ENCODE measurements around the gene COQ8B. TPM values are rescaled to one million over a fixed set of nuclear protein-coding genes. Genes with fewer than 3 reads are reported as not detected.

The COQ8B gene
- total RNA-seq, 1 donor from 2014 or later = 33.5 TPM

- H3K27ac Mint-ChIP-seq = no peak overlapping the region
- peaks cover 38% of the 10 kb centered on the region for H3K4me1 Mint-ChIP-seq (ENCODE audit: low read depth)
- no peak overlapping the region for H3K4me3 Mint-ChIP-seq (ENCODE audit: low read depth)
- no peaks in the 10 kb centered on the region for H3K27me3 Mint-ChIP-seq (ENCODE audit: low read depth)
- intact Hi-C loops (cut with micrococcal nuclease) = no loop called here
- H3K9me3 Mint-ChIP-seq = no peaks in the 10 kb centered on the region
- no peak for DNase-seq (ENCODE audit: low spot score)
- peaks cover 44% of the 10 kb centered on the region for H3K36me3 Mint-ChIP-seq (ENCODE audit: low read depth)
These were observed 4.4 kb upstream of the COQ8B start for GRCh38 chr19:40721140-40721486.

GRCh38 chr19:40719414-40719894 is 2.8 kb upstream of the COQ8B start:
- Mint-ChIP-seq H3K27ac (no peak overlapping the region), H3K9me3 (no peaks in the 10 kb centered on the region), H3K27me3 (ENCODE audit: low read depth) (no peaks in the 10 kb centered on the region), H3K4me1 (ENCODE audit: low read depth) (peaks cover 48% of the 10 kb centered on the region), H3K4me3 (ENCODE audit: low read depth) (peak overlapping the region; percentile 94), H3K36me3 (ENCODE audit: low read depth) (peaks cover 35% of the 10 kb centered on the region)
- intact Hi-C loops (cut with micrococcal nuclease) = no loop called here
- no peak for DNase-seq (ENCODE audit: low spot score)

DNA sequence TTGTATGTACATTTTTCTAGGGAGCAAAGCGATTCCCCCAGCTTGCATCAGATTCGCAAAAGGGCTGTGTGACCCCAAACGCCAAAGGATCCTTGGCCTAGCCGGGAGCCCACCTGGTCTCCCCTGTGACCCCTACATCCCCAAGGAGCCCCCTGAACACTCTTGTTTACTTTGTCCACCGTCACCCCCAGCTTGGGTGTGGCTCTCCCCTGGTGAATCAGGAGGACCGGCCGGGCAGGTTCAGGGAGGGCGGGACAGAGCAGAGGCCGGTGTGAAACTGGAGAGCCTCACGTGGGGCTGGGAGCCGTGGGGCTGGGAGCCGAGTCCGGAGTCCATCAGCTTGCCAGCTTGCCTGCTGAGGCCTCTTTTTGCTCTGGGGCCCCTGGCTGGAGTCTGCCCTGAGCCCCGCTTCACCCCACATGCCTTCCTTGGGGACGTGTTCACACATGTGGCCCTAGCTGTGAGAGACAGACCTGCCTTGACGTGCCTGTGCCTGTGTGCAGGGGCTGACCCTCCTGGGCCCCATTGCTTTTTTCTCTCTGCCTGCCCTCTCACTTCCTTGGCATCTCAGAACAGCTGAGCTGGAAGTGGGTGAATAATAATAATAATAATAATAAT is 2.2 kb upstream of the COQ8B start:
- peaks cover 32% of the 10 kb centered on the region for H3K36me3 Mint-ChIP-seq (ENCODE audit: low read depth)
- H3K4me1 Mint-ChIP-seq (ENCODE audit: low read depth) = peaks cover 49% of the 10 kb centered on the region

DNA sequence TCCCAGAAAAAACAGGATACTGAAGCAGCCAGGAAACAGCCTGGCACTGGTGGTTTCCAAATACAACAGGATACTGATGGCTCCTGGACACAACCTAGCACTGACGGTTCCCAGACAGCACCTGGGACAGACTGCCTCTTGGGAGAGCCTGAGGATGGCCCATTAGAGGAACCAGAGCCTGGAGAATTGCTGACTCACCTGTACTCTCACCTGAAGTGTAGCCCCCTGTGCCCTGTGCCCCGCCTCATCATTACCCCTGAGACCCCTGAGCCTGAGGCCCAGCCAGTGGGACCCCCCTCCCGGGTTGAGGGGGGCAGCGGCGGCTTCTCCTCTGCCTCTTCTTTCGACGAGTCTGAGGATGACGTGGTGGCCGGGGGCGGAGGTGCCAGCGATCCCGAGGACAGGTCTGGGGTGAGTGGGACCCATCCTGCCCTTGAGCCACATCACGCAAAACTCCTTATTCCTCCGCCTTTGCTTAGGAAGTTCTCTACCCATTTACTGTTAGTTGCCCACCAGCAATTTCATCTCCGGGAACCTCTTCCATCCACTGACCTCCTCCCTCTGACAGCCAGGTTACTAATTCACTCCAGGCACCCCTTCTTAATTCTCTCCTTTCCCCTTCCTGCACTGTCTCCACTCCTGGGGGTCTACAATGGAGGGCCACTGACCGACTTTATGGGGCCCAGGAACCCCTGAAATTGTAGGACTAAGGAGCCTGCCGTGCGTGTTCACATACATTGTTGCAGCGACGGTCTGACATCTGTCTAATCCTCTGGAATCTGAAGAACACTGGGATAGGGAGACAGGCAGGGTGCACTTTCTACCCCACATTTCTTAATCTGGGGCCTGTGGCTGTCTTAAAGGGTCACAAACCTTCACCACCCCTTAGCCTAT is 1.4 kb upstream of the COQ8B start:
- intact Hi-C loops (cut with micrococcal nuclease) = loop anchor here (1.0 to 2.0 kb wide), 3 partner anchors 57 to 103 kb away; partner anchors contain the start of gene EGLN2
- peaks cover 27% of the 10 kb centered on the region for H3K36me3 Mint-ChIP-seq (ENCODE audit: low read depth)
- DNase-seq (ENCODE audit: low spot score) = no peak
- peak overlapping the region; percentile 56 for H3K27ac Mint-ChIP-seq
- peaks cover 52% of the 10 kb centered on the region for H3K4me1 Mint-ChIP-seq (ENCODE audit: low read depth)
- no peaks in the 10 kb centered on the region for H3K27me3 Mint-ChIP-seq (ENCODE audit: low read depth)
- H3K9me3 Mint-ChIP-seq = no peaks in the 10 kb centered on the region
- peak overlapping the region; percentile 94 for H3K4me3 Mint-ChIP-seq (ENCODE audit: low read depth)

More for the DNA sequence above, 2.2 kb upstream of the COQ8B start:
- no peak for DNase-seq (ENCODE audit: low spot score)
- Mint-ChIP-seq H3K9me3 (no peaks in the 10 kb centered on the region), H3K27me3 (ENCODE audit: low read depth) (no peaks in the 10 kb centered on the region), H3K4me3 (ENCODE audit: low read depth) (peak overlapping the region; percentile 94), H3K27ac (no peak overlapping the region)
- intact Hi-C loops (cut with micrococcal nuclease) = loop anchor here (1.0 kb wide), 1 partner anchor 58 kb away; no protein-coding TSS in a partner anchor

DNA sequence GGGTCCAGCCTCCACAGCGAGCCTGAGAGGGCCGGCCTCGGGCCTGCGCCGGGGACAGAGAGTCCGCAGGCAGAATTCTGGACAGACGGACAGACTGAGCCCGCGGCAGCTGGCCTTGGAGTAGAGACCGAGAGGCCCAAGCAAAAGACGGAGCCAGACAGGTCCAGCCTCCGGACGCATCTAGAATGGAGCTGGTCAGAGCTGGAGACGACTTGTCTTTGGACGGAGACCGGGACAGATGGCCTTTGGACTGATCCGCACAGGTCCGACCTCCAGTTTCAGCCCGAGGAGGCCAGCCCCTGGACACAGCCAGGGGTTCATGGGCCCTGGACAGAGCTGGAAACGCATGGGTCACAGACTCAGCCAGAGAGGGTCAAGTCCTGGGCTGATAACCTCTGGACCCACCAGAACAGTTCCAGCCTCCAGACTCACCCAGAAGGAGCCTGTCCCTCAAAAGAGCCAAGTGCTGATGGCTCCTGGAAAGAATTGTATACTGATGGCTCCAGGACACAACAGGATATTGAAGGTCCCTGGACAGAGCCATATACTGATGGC is 716 bp upstream of the COQ8B start:
- no peaks in the 10 kb centered on the region for H3K9me3 Mint-ChIP-seq
- H3K27me3 Mint-ChIP-seq (ENCODE audit: low read depth) = no peaks in the 10 kb centered on the region
- H3K4me3 Mint-ChIP-seq (ENCODE audit: low read depth) = peak overlapping the region; percentile 94
- DNase-seq (ENCODE audit: low spot score) = no peak
- intact Hi-C loops (cut with micrococcal nuclease) = loop anchor here (2.0 kb wide), 2 partner anchors 81 to 103 kb away; partner anchors contain the start of gene EGLN2
- H3K36me3 Mint-ChIP-seq (ENCODE audit: low read depth) = peaks cover 26% of the 10 kb centered on the region
- H3K27ac Mint-ChIP-seq = no peak overlapping the region
- H3K4me1 Mint-ChIP-seq (ENCODE audit: low read depth) = peaks cover 51% of the 10 kb centered on the region

DNA sequence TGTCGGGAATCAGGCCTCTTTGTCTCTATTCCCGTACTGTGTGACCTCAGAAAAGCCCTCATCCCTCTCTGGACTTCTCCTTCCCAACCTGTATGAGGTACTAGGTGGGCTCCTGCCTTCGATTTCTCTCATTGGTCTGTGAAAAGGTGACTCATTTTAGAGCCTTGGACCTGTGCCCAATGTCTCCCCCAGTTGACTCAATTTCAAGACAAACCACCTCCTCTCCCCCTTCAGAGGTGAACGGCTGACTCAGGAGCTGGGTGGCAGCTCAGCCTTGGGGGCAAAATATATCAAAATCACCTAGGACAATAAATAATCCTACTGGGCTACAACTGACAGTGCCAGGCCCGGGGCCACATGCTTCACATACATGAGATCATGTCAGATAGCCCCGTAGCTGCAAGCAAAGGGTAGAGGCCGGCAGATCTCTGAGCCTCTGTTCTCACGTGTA is 630 bp downstream of the COQ8B start:
- Mint-ChIP-seq H3K27me3 (ENCODE audit: low read depth) (no peaks in the 10 kb centered on the region), H3K36me3 (ENCODE audit: low read depth) (peaks cover 26% of the 10 kb centered on the region), H3K4me3 (ENCODE audit: low read depth) (peak overlapping the region; percentile 88), H3K27ac (peak overlapping the region; percentile 92), H3K9me3 (no peaks in the 10 kb centered on the region), H3K4me1 (ENCODE audit: low read depth) (peaks cover 53% of the 10 kb centered on the region)
- intact Hi-C loops (cut with micrococcal nuclease) = loop anchor here (1.0 to 2.0 kb wide), 4 partner anchors 35 to 101 kb away; partner anchors contain the start of genes EGLN2 and SNRPA
- DNase-seq (ENCODE audit: low spot score) = peak; percentile 24

DNA sequence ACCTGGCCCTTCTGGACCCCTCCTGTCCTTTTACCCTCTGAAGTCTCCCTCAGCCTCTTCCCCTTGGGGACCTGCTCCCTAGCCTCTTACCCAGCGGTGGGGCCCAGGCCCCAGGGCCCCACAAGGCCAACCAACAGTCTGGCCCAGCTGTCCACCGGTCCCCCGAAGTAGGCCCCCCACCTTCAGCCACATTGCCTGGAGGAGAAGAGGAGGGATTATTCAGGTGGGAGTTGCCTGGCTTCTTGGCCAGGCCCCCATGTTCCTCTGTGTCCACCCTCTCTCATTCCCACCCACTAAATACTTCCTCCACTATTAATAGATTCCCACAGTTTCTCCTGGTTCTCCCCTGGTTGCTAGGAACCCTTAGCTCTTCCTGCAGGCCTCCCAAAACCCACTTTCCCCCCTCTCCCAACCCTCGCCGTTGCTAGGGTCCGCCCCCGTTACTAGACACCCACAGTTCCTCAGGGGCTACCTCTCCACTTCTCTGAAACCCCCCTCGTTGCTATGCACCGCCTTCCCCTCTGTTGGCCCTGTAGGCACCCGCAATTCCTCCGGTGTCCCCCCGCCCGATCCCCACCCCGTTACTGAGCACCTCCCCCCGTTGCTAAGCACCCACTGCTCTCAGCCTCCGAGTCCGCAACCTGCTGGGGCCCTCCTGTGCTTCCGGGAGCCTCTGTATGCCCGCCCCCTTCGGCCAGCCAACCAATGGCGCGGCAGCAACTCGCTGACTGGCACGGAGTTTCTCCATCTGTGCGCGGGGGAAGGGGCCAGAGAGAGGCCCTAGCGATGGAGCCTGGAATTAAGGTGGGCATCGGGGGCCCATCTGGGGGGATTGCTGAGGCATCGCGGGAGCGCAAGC is 2.0 kb downstream of the COQ8B start:
- Mint-ChIP-seq H3K4me3 (ENCODE audit: low read depth) (peak overlapping the region; percentile 88), H3K9me3 (no peaks in the 10 kb centered on the region), H3K36me3 (ENCODE audit: low read depth) (peaks cover 25% of the 10 kb centered on the region), H3K4me1 (ENCODE audit: low read depth) (peaks cover 41% of the 10 kb centered on the region), H3K27me3 (ENCODE audit: low read depth) (no peaks in the 10 kb centered on the region), H3K27ac (peak overlapping the region; percentile 92)
- intact Hi-C loops (cut with micrococcal nuclease) = loop anchor here (1.0 kb wide), 1 partner anchor 24 kb away; the partner anchor contains the start of gene NUMBL
- DNase-seq (ENCODE audit: low spot score) = peak; percentile 90

DNA sequence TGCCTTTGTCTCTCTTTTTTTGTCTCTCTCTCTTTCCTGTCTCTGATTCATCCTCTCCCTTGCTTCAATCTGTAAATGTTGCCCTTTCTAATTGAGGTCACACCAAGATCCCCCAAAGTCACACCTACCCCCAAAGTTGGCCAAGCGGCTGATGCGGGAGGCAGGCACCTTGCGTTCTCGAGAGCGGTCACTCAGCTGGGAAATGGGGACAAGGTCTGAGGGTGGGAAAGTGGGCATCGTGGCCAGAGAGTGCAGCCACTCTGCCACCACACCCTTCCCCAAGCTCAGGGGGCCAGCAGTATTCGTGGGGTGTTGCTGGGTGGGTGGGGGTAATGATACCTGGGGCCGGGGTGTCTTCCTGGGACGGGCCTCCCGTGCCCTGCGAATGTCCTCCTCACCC is 2.7 kb downstream of the COQ8B start:
- intact Hi-C loops (cut with micrococcal nuclease) = no loop called here
- Mint-ChIP-seq H3K9me3 (no peaks in the 10 kb centered on the region), H3K4me1 (ENCODE audit: low read depth) (peaks cover 41% of the 10 kb centered on the region), H3K27ac (peak overlapping the region; percentile 44), H3K36me3 (ENCODE audit: low read depth) (peaks cover 31% of the 10 kb centered on the region), H3K4me3 (ENCODE audit: low read depth) (peak overlapping the region; percentile 58), H3K27me3 (ENCODE audit: low read depth) (no peaks in the 10 kb centered on the region)
- DNase-seq (ENCODE audit: low spot score) = no peak

- intact Hi-C loops (cut with micrococcal nuclease) = no loop called here
- Mint-ChIP-seq H3K9me3 (no peaks in the 10 kb centered on the region), H3K27me3 (ENCODE audit: low read depth) (no peaks in the 10 kb centered on the region), H3K4me3 (ENCODE audit: low read depth) (no peak overlapping the region), H3K36me3 (ENCODE audit: low read depth) (peaks cover 45% of the 10 kb centered on the region), H3K4me1 (ENCODE audit: low read depth) (peaks cover 17% of the 10 kb centered on the region), H3K27ac (no peak overlapping the region)
- no peak for DNase-seq (ENCODE audit: low spot score)
These were observed 6.9 kb downstream of the COQ8B start for GRCh38 chr19:40709817-40710216.

- Mint-ChIP-seq H3K4me3 (ENCODE audit: low read depth) (no peak overlapping the region), H3K27ac (no peak overlapping the region), H3K36me3 (ENCODE audit: low read depth) (peaks cover 47% of the 10 kb centered on the region), H3K4me1 (ENCODE audit: low read depth) (peaks cover 7% of the 10 kb centered on the region), H3K9me3 (no peaks in the 10 kb centered on the region), H3K27me3 (ENCODE audit: low read depth) (no peaks in the 10 kb centered on the region)
- no peak for DNase-seq (ENCODE audit: low spot score)
- intact Hi-C loops (cut with micrococcal nuclease) = no loop called here
These were observed 9.1 kb downstream of the COQ8B start for GRCh38 chr19:40707615-40708014.

- peaks cover 2% of the 10 kb centered on the region for H3K4me1 Mint-ChIP-seq (ENCODE audit: low read depth)
- no peaks in the 10 kb centered on the region for H3K27me3 Mint-ChIP-seq (ENCODE audit: low read depth)
- no peaks in the 10 kb centered on the region for H3K9me3 Mint-ChIP-seq
- DNase-seq (ENCODE audit: low spot score) = no peak
- no peak overlapping the region for H3K4me3 Mint-ChIP-seq (ENCODE audit: low read depth)
- intact Hi-C loops (cut with micrococcal nuclease) = no loop called here
- peaks cover 46% of the 10 kb centered on the region for H3K36me3 Mint-ChIP-seq (ENCODE audit: low read depth)
- no peak overlapping the region for H3K27ac Mint-ChIP-seq
These were observed 10.6 kb downstream of the COQ8B start for GRCh38 chr19:40705950-40706619.

GRCh38 chr19:40705362-40705651 is 11.4 kb downstream of the COQ8B start:
- intact Hi-C loops (cut with micrococcal nuclease) = no loop called here
- DNase-seq (ENCODE audit: low spot score) = no peak
- H3K36me3 Mint-ChIP-seq (ENCODE audit: low read depth) = peaks cover 47% of the 10 kb centered on the region
- H3K27ac Mint-ChIP-seq = no peak overlapping the region
- peaks cover 2% of the 10 kb centered on the region for H3K4me1 Mint-ChIP-seq (ENCODE audit: low read depth)
- H3K27me3 Mint-ChIP-seq (ENCODE audit: low read depth) = no peaks in the 10 kb centered on the region
- H3K4me3 Mint-ChIP-seq (ENCODE audit: low read depth) = no peak overlapping the region
- H3K9me3 Mint-ChIP-seq = no peaks in the 10 kb centered on the region
